ENCODE measurements around the gene SP9. TPM values are rescaled to one million over a fixed set of nuclear protein-coding genes. Genes with fewer than 3 reads are reported as not detected.

Gene SP9
- total and polyA plus RNA-seq, 9 of the 15 experiments (the other 6 are each of a cell fraction or from before 2014, with no cell fraction given) = 0.04 to 0.23 (median 0.11) TPM; not detected in 3

DNA sequence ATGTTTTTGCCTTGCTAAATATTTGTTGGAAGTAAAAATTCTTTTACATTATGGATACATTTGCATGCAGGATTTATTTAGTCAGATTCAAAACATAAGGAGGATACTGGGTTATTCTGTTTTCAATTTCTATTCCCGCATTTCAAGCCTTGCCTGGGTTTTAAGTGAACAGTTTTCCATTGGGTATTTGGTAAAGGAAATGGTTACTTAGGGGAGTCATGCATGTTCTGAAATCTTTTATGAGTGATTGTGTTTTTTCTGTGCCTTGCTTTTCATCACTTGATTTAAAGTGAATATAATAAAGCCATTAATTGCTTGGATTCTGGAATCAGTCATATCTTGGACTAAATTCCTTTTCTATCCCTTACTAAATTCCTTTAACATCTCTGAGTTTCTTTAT lies 12.0 kb upstream of the SP9 start (continued):
- no peak for TF ChIP-seq CHCHD3 (CRISPR knock-in tag; IDR thresholded peaks at IDR 0.05)
- TF ChIP-seq, protein P1, sequence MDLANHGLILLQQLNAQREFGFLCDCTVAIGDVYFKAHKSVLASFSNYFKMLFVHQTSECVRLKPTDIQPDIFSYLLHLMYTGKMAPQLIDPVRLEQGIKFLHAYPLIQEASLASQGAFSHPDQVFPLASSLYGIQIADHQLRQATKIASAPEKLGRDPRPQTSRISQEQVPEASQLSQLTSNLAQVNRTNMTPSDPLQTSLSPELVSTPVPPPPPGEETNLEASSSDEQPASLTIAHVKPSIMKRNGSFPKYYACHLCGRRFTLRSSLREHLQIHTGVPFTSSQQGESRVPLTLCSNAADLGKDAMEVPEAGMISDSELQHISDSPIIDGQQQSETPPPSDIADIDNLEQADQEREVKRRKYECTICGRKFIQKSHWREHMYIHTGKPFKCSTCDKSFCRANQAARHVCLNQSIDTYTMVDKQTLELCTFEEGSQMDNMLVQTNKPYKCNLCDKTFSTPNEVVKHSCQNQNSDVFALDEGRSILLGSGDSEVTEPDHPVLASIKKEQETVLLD (IDR thresholded peaks at IDR 0.05) = no peak
- no peak for TF ChIP-seq KAT2B (IDR thresholded peaks at IDR 0.05; ENCODE audit: low read depth, low read length)
- TF ChIP-seq, protein P2, sequence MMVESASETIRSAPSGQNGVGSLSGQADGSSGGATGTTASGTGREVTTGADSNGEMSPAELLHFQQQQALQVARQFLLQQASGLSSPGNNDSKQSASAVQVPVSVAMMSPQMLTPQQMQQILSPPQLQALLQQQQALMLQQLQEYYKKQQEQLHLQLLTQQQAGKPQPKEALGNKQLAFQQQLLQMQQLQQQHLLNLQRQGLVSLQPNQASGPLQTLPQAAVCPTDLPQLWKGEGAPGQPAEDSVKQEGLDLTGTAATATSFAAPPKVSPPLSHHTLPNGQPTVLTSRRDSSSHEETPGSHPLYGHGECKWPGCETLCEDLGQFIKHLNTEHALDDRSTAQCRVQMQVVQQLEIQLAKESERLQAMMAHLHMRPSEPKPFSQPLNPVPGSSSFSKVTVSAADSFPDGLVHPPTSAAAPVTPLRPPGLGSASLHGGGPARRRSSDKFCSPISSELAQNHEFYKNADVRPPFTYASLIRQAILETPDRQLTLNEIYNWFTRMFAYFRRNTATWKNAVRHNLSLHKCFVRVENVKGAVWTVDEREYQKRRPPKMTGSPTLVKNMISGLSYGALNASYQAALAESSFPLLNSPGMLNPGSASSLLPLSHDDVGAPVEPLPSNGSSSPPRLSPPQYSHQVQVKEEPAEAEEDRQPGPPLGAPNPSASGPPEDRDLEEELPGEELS (CRISPR knock-in tag; IDR thresholded peaks at IDR 0.05; ENCODE audit: borderline replicate concordance) = no peak
- TF ChIP-seq ZNF175 (CRISPR knock-in tag; IDR thresholded peaks at IDR 0.05; ENCODE audit: low read depth) = no peak
- TF ChIP-seq MCM2 (IDR thresholded peaks at IDR 0.05; ENCODE audit: low read depth) = no peak
- TF ChIP-seq HDGF (IDR thresholded peaks at IDR 0.05) = no peak
- TF ChIP-seq, protein P3, sequence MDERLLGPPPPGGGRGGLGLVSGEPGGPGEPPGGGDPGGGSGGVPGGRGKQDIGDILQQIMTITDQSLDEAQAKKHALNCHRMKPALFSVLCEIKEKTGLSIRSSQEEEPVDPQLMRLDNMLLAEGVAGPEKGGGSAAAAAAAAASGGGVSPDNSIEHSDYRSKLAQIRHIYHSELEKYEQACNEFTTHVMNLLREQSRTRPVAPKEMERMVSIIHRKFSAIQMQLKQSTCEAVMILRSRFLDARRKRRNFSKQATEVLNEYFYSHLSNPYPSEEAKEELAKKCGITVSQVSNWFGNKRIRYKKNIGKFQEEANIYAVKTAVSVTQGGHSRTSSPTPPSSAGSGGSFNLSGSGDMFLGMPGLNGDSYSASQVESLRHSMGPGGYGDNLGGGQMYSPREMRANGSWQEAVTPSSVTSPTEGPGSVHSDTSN (CRISPR knock-in tag; IDR thresholded peaks at IDR 0.05; ENCODE audit: low read depth) = no peak
- TF ChIP-seq, protein P3 (tag; conservative IDR thresholded peaks at IDR 0.05; ENCODE audit: low read depth) = no peak
